VCaP (cell line): ENCODE data around the gene FBXO21.

ENCODE experiments used
- H3K27ac ChIP-seq: fragments of 450-650 bp; 2 replicates; pipeline ENCODE4 v1.5.1; 2017
- TF ChIP-seq, protein P1 (sequence below): fragments of 450-650 bp; conservative IDR thresholded peaks from 2 replicates; pipeline ENCODE4 v1.5.1; 2017; ENCODE audit warnings: mild to moderate bottlenecking, moderate library complexity

FBXO21 gene

DNA sequence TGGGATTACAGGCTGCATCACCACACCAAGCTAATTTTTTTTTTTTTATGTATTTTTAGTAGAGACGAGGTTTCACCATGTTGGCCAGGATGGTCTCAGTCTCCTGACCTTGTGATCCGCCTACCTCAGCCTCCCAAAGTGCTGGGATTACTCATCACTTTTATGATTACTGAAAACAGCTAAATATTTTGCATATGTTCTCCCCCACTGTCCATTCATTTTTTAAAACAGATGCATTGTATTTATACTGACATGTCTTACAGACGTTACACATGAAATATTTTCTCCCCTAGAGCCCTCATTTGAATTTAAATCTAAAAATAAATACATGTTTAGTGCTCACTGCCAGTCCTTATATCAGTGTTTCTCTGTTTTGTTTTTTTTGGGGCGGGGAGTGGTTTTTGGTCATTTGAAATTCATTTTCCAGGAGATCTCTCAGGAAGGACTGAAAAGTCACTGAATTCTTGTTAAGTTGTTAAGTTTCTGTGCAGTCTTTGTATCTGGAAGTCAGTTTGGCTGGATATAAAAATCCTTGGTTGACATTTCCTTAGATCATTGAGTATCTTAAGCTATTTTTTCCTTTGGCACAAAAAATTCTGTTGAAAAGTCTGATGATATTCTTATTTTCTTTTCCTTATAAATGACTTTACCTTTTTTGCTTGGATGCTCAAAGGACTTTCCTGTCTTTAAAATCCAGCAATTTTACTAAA, 9.4 kb downstream of the FBXO21 start:
- TF ChIP-seq, protein P1, sequence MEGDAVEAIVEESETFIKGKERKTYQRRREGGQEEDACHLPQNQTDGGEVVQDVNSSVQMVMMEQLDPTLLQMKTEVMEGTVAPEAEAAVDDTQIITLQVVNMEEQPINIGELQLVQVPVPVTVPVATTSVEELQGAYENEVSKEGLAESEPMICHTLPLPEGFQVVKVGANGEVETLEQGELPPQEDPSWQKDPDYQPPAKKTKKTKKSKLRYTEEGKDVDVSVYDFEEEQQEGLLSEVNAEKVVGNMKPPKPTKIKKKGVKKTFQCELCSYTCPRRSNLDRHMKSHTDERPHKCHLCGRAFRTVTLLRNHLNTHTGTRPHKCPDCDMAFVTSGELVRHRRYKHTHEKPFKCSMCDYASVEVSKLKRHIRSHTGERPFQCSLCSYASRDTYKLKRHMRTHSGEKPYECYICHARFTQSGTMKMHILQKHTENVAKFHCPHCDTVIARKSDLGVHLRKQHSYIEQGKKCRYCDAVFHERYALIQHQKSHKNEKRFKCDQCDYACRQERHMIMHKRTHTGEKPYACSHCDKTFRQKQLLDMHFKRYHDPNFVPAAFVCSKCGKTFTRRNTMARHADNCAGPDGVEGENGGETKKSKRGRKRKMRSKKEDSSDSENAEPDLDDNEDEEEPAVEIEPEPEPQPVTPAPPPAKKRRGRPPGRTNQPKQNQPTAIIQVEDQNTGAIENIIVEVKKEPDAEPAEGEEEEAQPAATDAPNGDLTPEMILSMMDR = no peak
- no peak overlapping the region for H3K27ac ChIP-seq

DNA sequence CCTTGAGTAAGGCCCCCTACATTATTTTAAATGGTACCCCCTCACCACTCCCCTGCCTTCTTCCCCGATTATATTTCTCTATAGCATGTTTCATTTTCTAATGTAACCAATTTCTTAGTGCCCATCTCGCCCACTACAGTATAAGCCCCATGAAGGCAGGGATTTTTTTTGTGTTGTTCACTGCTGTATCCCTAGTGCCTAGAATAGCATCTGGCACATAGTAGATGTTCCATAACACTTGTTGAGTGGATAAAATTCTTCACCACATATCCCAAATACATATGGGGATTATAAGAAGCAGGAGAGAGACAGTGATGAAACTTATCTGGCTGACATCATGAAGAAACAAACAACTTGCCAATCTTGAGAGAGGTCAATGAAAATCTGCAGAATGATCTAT, 11.5 kb downstream of the FBXO21 start:
- no peak overlapping the region for H3K27ac ChIP-seq
- TF ChIP-seq, protein P1 = no peak

DNA sequence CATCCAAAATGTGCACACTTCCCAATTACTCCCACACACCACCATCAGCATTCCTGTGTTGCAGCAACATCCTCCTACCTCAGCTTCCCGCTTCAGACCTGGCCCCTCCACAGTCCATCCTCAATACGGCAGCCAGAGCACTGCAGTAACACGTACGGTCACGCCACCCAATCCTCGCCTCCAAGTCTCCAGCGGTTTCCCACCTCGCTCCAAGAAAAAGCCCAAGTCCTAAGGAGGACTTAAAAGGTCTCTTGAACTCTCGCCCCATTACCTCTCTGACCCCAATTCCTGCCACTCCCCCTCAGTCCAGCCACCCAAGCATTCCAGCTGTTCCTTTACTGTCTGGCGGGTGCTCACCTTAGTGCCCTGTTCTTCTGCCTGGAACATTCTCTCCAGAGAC, 12.0 kb downstream of the FBXO21 start:
- H3K27ac ChIP-seq = no peak overlapping the region
- TF ChIP-seq, protein P1 = no peak

DNA sequence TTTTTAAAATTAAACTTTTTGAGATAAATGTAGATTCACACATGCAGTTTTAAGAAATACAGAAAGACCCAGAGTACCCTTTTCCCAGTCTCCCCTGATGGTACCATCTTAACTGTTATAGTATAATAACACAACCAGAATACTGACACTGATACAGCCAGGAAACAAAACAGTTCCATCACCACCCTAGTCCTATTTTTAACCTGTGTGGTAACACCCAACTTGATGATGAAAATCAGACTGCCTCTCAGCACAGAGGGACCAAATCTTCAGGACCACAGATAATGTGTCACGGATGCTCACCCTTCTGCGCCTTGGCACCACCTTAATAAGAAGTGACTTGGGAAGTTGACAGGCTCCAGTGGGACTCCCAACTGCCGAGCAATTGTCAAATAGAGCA, 18.1 kb downstream of the FBXO21 start:
- TF ChIP-seq, protein P1 = no peak
- H3K27ac ChIP-seq = no peak overlapping the region

DNA sequence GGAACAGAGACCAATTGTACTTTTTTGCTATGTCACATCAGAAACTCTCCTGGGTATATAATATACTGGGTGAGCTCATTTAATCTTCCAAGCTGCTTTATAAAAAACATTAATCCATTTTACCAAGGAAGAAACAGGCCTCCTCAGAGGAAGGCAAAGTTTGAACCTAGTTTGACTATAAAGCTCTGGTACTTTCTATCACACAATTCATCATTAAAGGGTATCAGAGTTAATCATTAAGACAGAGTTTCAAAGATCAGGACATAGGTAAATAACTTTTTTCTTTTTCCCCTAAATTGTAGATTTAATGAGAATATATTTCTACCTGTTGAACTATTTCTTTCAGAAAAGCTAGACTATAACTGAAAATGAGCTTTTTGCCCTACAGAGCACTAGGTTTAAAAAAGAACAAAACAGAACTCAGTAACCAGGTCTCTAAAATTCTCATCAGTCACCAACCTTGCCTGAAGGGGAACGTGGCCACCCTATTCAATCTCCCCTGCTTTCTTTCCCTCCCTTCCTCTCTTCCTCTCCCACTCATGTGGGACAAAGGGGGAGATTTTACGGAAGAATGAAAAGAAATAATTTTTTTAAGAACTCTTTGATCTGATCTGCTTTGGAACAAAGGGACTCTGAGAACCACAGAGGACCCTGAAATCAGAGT, 18.6 kb downstream of the FBXO21 start:
- TF ChIP-seq, protein P1 = no peak
- H3K27ac ChIP-seq = no peak overlapping the region

DNA sequence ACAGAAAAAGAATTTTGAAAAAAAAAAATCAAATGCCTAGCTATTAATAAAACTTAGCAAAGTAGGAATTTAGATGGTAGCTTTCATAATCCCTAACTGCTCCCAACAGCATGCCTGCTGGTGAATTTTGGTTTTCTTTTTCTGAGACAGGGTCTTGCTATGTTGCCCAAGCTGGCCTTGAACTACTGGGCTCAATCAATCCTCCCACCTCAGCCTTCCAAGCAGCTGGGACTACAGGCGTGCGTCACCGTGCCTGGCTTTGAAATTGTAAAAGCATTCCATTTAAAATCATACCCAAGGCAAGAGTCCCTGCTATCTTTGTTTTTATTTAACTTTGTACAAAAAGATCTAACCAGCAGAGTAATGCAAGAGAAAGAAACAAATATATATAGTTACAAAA, 20.7 kb downstream of the FBXO21 start:
- TF ChIP-seq, protein P1 = no peak
- H3K27ac ChIP-seq = no peak overlapping the region

DNA sequence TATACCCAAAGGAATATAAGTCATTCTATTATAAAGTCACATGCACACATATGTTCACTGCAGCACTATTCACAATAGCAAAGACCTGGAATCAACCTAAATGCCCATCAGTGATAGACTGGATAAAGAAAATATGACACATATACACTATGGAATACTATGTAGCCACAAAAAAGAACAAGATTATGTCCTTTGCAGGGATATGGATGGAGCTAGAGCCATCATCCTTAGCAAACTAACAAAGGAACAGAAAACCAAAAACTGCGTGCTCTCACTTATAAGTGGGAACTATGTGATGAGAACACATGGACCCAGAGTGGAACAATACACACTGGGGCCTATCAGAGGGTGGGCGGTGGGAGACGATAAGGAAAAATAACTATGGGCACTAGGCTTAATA, 21.3 kb downstream of the FBXO21 start:
- H3K27ac ChIP-seq = no peak overlapping the region
- TF ChIP-seq, protein P1 = no peak
